HCT116 (cell line): ENCODE measurements around the gene TPP1. TPM values are rescaled to one million over a fixed set of nuclear protein-coding genes. Genes with fewer than 3 reads are reported as not detected.

Source experiments
- ATAC-seq: fragments of 200-7000 bp; cut with Tn5 transposase; 2 replicates; pipeline ENCODE4 v1.9.1; 2020; ENCODE audit warnings: mild to moderate bottlenecking, moderate library complexity
- BruUV-seq: library from RNA; stranded (reverse); fragments of 400-500 nt; replicated peaks from 2 replicates; lab custom pipeline; 2021; lab: Mats Ljungman, UMichigan
- CTCF ChIA-PET: fragments of 300-600 bp; sonication (Branson Sonifier 250); formaldehyde crosslinking; loops from one replicate; lab custom pipeline; 2021; ENCODE audit warnings: antibody characterized with exemption; lab: Charles Lee
- POLR2A ChIA-PET: fragments of 300-600, 350-600 bp; sonication (Branson Sonifier 250); formaldehyde crosslinking; loops from one replicate; lab custom pipeline; 2021; ENCODE audit warnings: antibody characterized with exemption; lab: Charles Lee
- RAD21 ChIA-PET, 2 experiments: fragments of 300-600 bp; sonication (Branson Sonifier 250); formaldehyde crosslinking; loops; one replicate each; lab custom pipeline; 2023; ENCODE audit warnings: low total read pairs in 2 of 2; ENCODE audit not compliant: uncharacterized antibody in 2 of 2, unreplicated experiment in 2 of 2, low non-redundant PET in 1 of 2; lab: Charles Lee
- DNase-seq: peaks from one replicate; pipeline ENCODE4 v3.0.0-alpha.2; 2010; ENCODE audit warnings: low read depth, low spot score
- H2AFZ ChIP-seq: fragments of 200-600 bp; shearing (Covaris generic), sonication (generic); 2 replicates; pipeline ENCODE4 v1.6.1; 2017; ENCODE audit warnings: low read depth, mixed run types, mixed read lengths, antibody characterized with exemption, low read length; ENCODE audit not compliant: poor library complexity, severe bottlenecking
- H3K27ac ChIP-seq: 2 replicates; pipeline ENCODE4 v1.5.1; 2012; ENCODE audit warnings: low read depth, low read length
- H3K27me3 ChIP-seq: fragments of 200-600 bp; sonication (generic); 2 replicates; pipeline ENCODE4 v1.6.1; 2016; ENCODE audit warnings: mixed run types, low read length, mixed read lengths; ENCODE audit not compliant: insufficient read depth
- H3K36me3 ChIP-seq, 2 experiments: fragments of 200-500 bp in 1 of 2; fragments of 200-600 bp in 1 of 2; sonication (Bioruptor generic) in 1 of 2; sonication (generic) in 1 of 2; 2 replicates each; pipeline versions ENCODE4 v1.5.1 to v1.6.1; 2014 to 2016; ENCODE audit warnings: low read length in 2 of 2, inconsistent platforms in 1 of 2, mixed read lengths in 1 of 2, mixed run types in 1 of 2; ENCODE audit not compliant: insufficient read depth in 2 of 2, control insufficient read depth in 1 of 2
- H3K4me1 ChIP-seq, 2 experiments: fragments of 200-600 bp in 1 of 2; sonication (generic) in 1 of 2; 2 replicates each; pipeline versions ENCODE4 v1.5.1 to v1.6.1; 2012 to 2017; ENCODE audit warnings: low read length in 2 of 2, inconsistent platforms in 1 of 2, mild to moderate bottlenecking in 1 of 2, mixed read lengths in 1 of 2, mixed run types in 1 of 2, moderate library complexity in 1 of 2; ENCODE audit not compliant: insufficient read depth in 2 of 2, control insufficient read depth in 1 of 2
- H3K4me2 ChIP-seq: fragments of 200-600 bp; sonication (generic); 2 replicates; pipeline ENCODE4 v1.6.1; 2017; ENCODE audit warnings: mixed run types, low read length, mixed read lengths
- H3K4me3 ChIP-seq, 2 experiments: fragments of 200-600 bp in 1 of 2; sonication (generic) in 1 of 2; replicated peaks in 1 of 2; 2 replicates each; pipeline ENCODE4 v1.5.1; 2011 to 2016; ENCODE audit warnings: low read length in 2 of 2, control low read depth in 1 of 2, low read depth in 1 of 2, mild to moderate bottlenecking in 1 of 2, mixed read lengths in 1 of 2, mixed run types in 1 of 2
- H3K79me2 ChIP-seq: fragments of 200-600 bp; sonication (generic); 2 replicates; pipeline ENCODE4 v1.6.1; 2017; ENCODE audit warnings: mild to moderate bottlenecking, mixed run types, low read length, moderate library complexity, mixed read lengths; ENCODE audit not compliant: insufficient read depth
- H3K9ac ChIP-seq: fragments of 200-600 bp; sonication (generic); 2 replicates; pipeline ENCODE4 v1.6.1; 2016; ENCODE audit warnings: low read length, mixed read lengths
- H3K9me2 ChIP-seq: fragments of 200-600 bp; sonication (generic), shearing (Covaris generic); 2 replicates; pipeline ENCODE4 v1.6.1; 2017; ENCODE audit warnings: mixed run types, mild to moderate bottlenecking, moderate library complexity; ENCODE audit not compliant: insufficient read depth
- H3K9me3 ChIP-seq, 2 experiments: fragments of 200-500 bp in 1 of 2; fragments of 200-600 bp in 1 of 2; sonication (Bioruptor generic) in 1 of 2; sonication (generic) in 1 of 2; 2 replicates each; pipeline ENCODE4 v1.6.1; 2014 to 2017; ENCODE audit warnings: low read length in 2 of 2, mixed read lengths in 2 of 2, inconsistent platforms in 1 of 2, low read depth in 1 of 2, mild to moderate bottlenecking in 1 of 2, mixed run types in 1 of 2, moderate library complexity in 1 of 2; ENCODE audit not compliant: control insufficient read depth in 1 of 2, insufficient read depth in 1 of 2
- H4K20me1 ChIP-seq: fragments of 200-600 bp; sonication (generic), shearing (Covaris generic); 2 replicates; pipeline ENCODE4 v1.6.1; 2017; ENCODE audit warnings: mixed run types, mild to moderate bottlenecking, moderate library complexity; ENCODE audit not compliant: insufficient read depth
- CBX3 ChIP-seq: IDR thresholded peaks from 2 replicates; pipeline ENCODE4 v1.6.1; 2012; ENCODE audit warnings: low read depth
- CEBPB ChIP-seq: IDR thresholded peaks from 2 replicates; pipeline ENCODE4 v1.6.1; 2012; ENCODE audit warnings: low read depth
- EGR1 ChIP-seq: IDR thresholded peaks from 2 replicates; pipeline ENCODE4 v1.6.1; 2012; ENCODE audit warnings: low read depth
- EZH2 ChIP-seq: fragments of 200-600 bp; sonication (generic); IDR thresholded peaks from 2 replicates; pipeline ENCODE4 v1.6.1; 2017; ENCODE audit warnings: antibody characterized with exemption, mixed run types
- EZH2phosphoT487 ChIP-seq: fragments of 200-600 bp; IDR thresholded peaks from 2 replicates; pipeline ENCODE4 v1.6.1; 2018; ENCODE audit warnings: antibody characterized with exemption, borderline replicate concordance
- MAX ChIP-seq: IDR thresholded peaks from 2 replicates; pipeline ENCODE4 v1.6.1; 2012
- POLR2AphosphoS5 ChIP-seq: IDR thresholded peaks from 2 replicates; pipeline ENCODE4 v1.6.1; 2011; ENCODE audit warnings: mild to moderate bottlenecking, low read depth, low read length, moderate library complexity
- SP1 ChIP-seq: IDR thresholded peaks from 2 replicates; pipeline ENCODE4 v1.6.1; 2012; ENCODE audit warnings: low read depth
- SRF ChIP-seq: IDR thresholded peaks from 2 replicates; pipeline ENCODE4 v1.6.1; 2012; ENCODE audit warnings: low read depth
- YY1 ChIP-seq: IDR thresholded peaks from 2 replicates; pipeline ENCODE4 v1.6.1; 2011; ENCODE audit warnings: low read length, low read depth, moderate library complexity, mild to moderate bottlenecking; ENCODE audit not compliant: insufficient replicate concordance; ENCODE audit errors: extremely low read depth
- ZFX ChIP-seq: fragments of 450-650 bp; IDR thresholded peaks from 2 replicates; pipeline ENCODE4 v1.6.1; 2017
- intact Hi-C: fragments of 100-400 bp; cut with micrococcal nuclease; formaldehyde crosslinking; loops from 2 replicates; pipeline ENCODE4 v1.10.0; 2022
- total RNA-seq: library from RNA; stranded (reverse); gene quantifications from one replicate; pipeline ENCODE4 v1.2.1, GENCODE V29; 2021; ENCODE audit not compliant: unreplicated experiment

Gene TPP1
- total RNA-seq, 1 experiment from 2014 or later = 44.7 TPM

- peaks cover 19 to 45% of the 10 kb centered on the region in 2 experiments for H3K36me3 ChIP-seq
- POLR2A ChIA-PET = interaction anchor here (1.4 kb wide), 1 partner anchor 78 kb away, joined by 4 read pairs; the partner anchor contains the start of gene MRPL17
- no peaks in the 10 kb centered on the region for H4K20me1 ChIP-seq
- TF ChIP-seq MAX = no peak
- TF ChIP-seq ZFX = no peak
- TF ChIP-seq POLR2AphosphoS5 = no peak
- TF ChIP-seq CEBPB = no peak
- TF ChIP-seq SP1 = no peak
- TF ChIP-seq EGR1 = no peak
- TF ChIP-seq SRF = no peak
- TF ChIP-seq, all 23 proteins: peak for 0
- BruUV-seq = no TSS peak
- intact Hi-C loops = loop anchor here (1.0 to 5.0 kb wide), 4 partner anchors 72 to 225 kb away; partner anchors contain the start of genes ARFIP2, MRPL17 and TIMM10B
- Histone ChIP-seq H3K79me2 (peaks cover 88% of the 10 kb centered on the region), H3K4me2 (peak overlapping the region; percentile 88), H2AFZ (no peak overlapping the region), H3K4me1 (peaks cover 18 to 45% of the 10 kb centered on the region in 2 experiments), H3K4me3 (peak overlapping the region; percentile 81 to 96), H3K27me3 (no peaks in the 10 kb centered on the region), H3K9me2 (no peaks in the 10 kb centered on the region), H3K27ac (peak overlapping the region; percentile 66; the same call in 1 of the 2 replicates), H3K9me3 (no peaks in the 10 kb centered on the region), H3K9ac (peak overlapping the region; percentile 90)
- CTCF ChIA-PET = interaction anchor here (0.9 to 1.4 kb wide), 3 partner anchors 74 to 226 kb away, joined by 3 to 4 read pairs (median 3); partner anchors contain the start of gene MRPL17
- DNase-seq = no peak
- no peak for ATAC-seq
- RAD21 ChIA-PET = no interaction called here
Measured at GRCh38 chr11:6604790-6605189, 14.4 kb downstream of the TPP1 start.

GRCh38 chr11:6604081-6604626, 15.1 kb downstream of the TPP1 start:
- no TSS peak for BruUV-seq
- intact Hi-C loops = loop anchor here (1.0 to 5.0 kb wide), 4 partner anchors 72 to 225 kb away; partner anchors contain the start of genes ARFIP2, MRPL17 and TIMM10B
- Histone ChIP-seq H3K4me2 (peak overlapping the region; percentile 88), H4K20me1 (no peaks in the 10 kb centered on the region), H3K4me1 (peaks cover 18 to 45% of the 10 kb centered on the region in 2 experiments), H2AFZ (no peak overlapping the region), H3K27me3 (no peaks in the 10 kb centered on the region), H3K9me2 (no peaks in the 10 kb centered on the region), H3K36me3 (peaks cover 15 to 45% of the 10 kb centered on the region in 2 experiments), H3K79me2 (peaks cover 91% of the 10 kb centered on the region), H3K9me3 (no peaks in the 10 kb centered on the region), H3K4me3 (peak overlapping the region; percentile 81 to 96), H3K27ac (peak overlapping the region; percentile 66)
- CTCF ChIA-PET = interaction anchor here (0.9 to 1.4 kb wide), 3 partner anchors 73 to 225 kb away, joined by 3 to 4 read pairs (median 3); partner anchors contain the start of gene MRPL17
- RAD21 ChIA-PET = no interaction called here
- DNase-seq (no peak), ATAC-seq (peak; percentile 40)
- POLR2A ChIA-PET = interaction anchor here (0.8 to 1.4 kb wide), 2 partner anchors 15 to 79 kb away, joined by 3 to 4 read pairs; partner anchors contain the start of genes MRPL17 and TPP1
- TF ChIP-seq EGR1 (no peak), EZH2phosphoT487 (no peak), CEBPB (no peak), YY1 (no peak), ZFX (no peak), SP1 (no peak), CBX3 (no peak), EZH2 (no peak), SRF (no peak)
- TF ChIP-seq, all 23 proteins: peak for 0
- H3K9ac ChIP-seq = peak overlapping the region; percentile 90
